Ishikawa (cell line): ENCODE data around the gene HLA-G.

ENCODE experiments used
- CREB1 ChIP-seq: IDR thresholded peaks from 2 replicates; pipeline ENCODE4 v1.6.1; 2012; ENCODE audit warnings: low read depth
- EP300 ChIP-seq: IDR thresholded peaks from 2 replicates; pipeline ENCODE4 v1.6.1; 2012; ENCODE audit warnings: borderline replicate concordance
- MAX ChIP-seq: IDR thresholded peaks from 2 replicates; pipeline ENCODE4 v1.6.1; 2012
- NFIC ChIP-seq: IDR thresholded peaks from 2 replicates; pipeline ENCODE4 v1.6.1; 2012
- RAD21 ChIP-seq: IDR thresholded peaks from 2 replicates; pipeline ENCODE4 v1.6.1; 2012; ENCODE audit warnings: low read depth
- TAF1 ChIP-seq: IDR thresholded peaks from 2 replicates; pipeline ENCODE4 v1.6.1; 2012; ENCODE audit warnings: low read depth, mild to moderate bottlenecking
- TCF12 ChIP-seq: IDR thresholded peaks from 2 replicates; pipeline ENCODE4 v1.6.1; 2012; ENCODE audit warnings: low read depth
- USF1 ChIP-seq: IDR thresholded peaks from 2 replicates; pipeline ENCODE4 v1.6.1; 2012
- YY1 ChIP-seq: IDR thresholded peaks from 2 replicates; pipeline ENCODE4 v1.6.1; 2012; ENCODE audit warnings: low read depth
- TF ChIP-seq, protein P1 (sequence below): IDR thresholded peaks from 2 replicates; pipeline ENCODE4 v1.6.1; 2012; ENCODE audit warnings: low read depth, mild to moderate bottlenecking

DNA sequence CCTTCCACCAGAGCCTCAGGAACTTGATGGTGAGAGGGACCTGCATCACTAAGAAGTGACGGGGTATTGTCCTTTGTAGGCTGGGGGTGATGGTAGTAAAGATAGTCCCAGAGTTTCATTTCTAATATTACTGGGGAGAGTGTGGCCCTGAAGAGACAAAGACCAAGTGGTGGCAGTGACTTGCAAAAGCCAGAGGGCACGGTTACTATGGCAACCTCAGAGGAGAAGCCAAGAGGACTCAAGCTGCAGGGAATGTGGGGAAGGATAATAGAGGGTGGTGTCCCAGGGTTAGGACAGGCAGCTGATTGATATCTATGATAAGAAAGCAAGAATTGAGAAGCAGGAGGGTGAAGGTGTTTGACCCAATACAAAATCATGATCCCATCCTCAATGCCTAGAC lies 42.5 kb downstream of the HLA-G start:
- TF ChIP-seq RAD21, result no peak
- TF ChIP-seq TCF12, result no peak
- no peak for TF ChIP-seq TAF1
- no peak for TF ChIP-seq NFIC
- TF ChIP-seq YY1, result no peak
- TF ChIP-seq MAX, result no peak
- TF ChIP-seq EP300, result no peak
- TF ChIP-seq USF1, result no peak
- no peak for TF ChIP-seq CREB1
- TF ChIP-seq, protein P1, sequence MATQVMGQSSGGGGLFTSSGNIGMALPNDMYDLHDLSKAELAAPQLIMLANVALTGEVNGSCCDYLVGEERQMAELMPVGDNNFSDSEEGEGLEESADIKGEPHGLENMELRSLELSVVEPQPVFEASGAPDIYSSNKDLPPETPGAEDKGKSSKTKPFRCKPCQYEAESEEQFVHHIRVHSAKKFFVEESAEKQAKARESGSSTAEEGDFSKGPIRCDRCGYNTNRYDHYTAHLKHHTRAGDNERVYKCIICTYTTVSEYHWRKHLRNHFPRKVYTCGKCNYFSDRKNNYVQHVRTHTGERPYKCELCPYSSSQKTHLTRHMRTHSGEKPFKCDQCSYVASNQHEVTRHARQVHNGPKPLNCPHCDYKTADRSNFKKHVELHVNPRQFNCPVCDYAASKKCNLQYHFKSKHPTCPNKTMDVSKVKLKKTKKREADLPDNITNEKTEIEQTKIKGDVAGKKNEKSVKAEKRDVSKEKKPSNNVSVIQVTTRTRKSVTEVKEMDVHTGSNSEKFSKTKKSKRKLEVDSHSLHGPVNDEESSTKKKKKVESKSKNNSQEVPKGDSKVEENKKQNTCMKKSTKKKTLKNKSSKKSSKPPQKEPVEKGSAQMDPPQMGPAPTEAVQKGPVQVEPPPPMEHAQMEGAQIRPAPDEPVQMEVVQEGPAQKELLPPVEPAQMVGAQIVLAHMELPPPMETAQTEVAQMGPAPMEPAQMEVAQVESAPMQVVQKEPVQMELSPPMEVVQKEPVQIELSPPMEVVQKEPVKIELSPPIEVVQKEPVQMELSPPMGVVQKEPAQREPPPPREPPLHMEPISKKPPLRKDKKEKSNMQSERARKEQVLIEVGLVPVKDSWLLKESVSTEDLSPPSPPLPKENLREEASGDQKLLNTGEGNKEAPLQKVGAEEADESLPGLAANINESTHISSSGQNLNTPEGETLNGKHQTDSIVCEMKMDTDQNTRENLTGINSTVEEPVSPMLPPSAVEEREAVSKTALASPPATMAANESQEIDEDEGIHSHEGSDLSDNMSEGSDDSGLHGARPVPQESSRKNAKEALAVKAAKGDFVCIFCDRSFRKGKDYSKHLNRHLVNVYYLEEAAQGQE, result no peak
